GM18873 (cell line): Measurements from ENCODE around the gene SOHLH1.

ENCODE experiments used
- ATAC-seq: cut with Tn5 transposase; IDR thresholded peaks from one replicate; pipeline ENCODE4 v1.9.1; 2021; ENCODE audit warnings: mild to moderate bottlenecking, moderate library complexity, moderate number of reproducible peaks; ENCODE audit not compliant: unreplicated experiment, low FRiP score

SOHLH1 gene, protein sequence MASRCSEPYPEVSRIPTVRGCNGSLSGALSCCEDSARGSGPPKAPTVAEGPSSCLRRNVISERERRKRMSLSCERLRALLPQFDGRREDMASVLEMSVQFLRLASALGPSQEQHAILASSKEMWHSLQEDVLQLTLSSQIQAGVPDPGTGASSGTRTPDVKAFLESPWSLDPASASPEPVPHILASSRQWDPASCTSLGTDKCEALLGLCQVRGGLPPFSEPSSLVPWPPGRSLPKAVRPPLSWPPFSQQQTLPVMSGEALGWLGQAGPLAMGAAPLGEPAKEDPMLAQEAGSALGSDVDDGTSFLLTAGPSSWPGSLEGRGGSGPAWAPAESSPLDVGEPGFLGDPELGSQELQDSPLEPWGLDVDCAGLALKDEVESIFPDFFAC

DNA sequence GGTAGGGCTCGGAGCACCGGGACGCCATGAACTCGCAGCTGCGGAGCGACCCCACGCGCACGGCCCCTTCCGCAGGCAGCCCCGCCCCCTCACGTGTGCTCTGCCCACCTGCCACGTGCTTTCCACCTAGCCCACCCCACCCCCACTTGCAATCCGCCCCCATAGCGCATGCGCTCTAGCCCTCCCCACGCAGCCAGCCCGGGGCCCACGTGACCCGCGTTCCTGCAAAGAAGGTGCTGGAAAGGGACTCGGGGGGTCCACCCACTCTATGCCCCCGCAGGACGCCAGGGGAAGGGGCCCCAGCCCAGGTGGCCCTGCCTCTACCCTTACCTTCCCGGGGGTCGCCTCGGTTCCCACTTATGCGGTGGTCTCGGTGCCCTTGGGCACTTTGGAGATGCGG, at the start of gene SOHLH1:
TSS of gene SOHLH1 (minus strand) at position 42 of the 400 bp plus-strand sequence. CDS start at position 28, 14 bp downstream.
- ATAC-seq = no peak

DNA sequence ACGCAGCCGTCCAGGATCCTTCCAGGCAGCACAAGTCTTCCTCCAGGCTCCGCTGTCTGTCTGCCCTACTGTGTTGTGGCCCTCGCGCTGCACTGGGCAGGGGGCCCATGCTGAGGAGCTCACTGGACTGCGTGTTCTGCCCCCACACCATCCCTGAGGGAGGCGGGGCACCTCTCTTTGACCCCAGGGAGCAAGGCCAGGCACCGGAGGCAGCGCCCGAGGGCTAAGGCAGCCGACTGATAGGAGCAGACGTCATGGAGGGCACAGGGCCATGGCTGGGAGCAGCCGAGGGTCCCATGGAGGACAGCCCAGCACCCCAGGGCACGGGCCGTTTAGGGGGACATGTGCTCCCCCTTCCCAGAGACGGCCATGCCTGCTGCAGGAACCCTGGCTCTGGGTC, 49.4 kb upstream of the SOHLH1 start:
- ATAC-seq = no peak

DNA sequence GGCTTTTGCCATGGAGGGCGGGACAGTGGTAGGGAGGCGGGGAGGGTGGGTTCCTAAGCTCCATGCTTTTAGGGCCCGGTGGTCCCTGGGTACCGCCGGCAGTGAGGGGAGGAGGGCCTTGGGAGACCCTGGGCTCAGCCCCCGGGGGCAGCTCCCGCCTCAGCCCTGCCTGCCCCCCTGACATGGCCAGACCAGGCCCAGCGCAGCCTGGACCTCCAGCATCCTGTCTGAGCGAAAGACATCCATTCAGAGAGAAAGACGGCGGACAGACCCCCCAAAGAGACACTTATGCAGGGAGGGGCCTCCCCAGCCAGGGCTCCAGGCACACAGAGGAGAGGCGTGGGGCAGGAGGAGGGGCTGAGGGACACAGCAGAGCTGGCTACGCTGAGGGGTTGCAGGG, 48.0 kb upstream of the SOHLH1 start:
- ATAC-seq = no peak

DNA sequence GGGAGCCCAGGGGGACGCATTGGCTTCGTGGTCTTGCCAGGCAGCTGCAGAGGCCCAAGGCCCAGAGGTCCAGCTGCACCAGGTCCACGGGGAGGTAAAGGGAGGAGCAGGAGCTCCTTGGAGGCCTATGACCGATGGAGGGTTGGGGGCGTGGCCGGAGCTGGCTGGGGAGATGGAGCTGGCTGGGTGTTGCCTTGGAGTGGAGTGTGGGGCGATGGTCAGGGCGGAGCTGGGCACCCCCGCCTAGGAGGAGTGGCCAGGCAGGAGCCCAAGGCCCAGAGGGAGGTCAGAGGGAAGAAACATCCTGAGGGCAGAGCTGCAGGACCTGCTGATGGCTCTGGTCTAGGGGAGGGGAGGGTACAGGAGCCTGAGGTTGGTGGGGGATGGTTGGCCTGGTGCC, 47.3 kb upstream of the SOHLH1 start:
- ATAC-seq = no peak

DNA sequence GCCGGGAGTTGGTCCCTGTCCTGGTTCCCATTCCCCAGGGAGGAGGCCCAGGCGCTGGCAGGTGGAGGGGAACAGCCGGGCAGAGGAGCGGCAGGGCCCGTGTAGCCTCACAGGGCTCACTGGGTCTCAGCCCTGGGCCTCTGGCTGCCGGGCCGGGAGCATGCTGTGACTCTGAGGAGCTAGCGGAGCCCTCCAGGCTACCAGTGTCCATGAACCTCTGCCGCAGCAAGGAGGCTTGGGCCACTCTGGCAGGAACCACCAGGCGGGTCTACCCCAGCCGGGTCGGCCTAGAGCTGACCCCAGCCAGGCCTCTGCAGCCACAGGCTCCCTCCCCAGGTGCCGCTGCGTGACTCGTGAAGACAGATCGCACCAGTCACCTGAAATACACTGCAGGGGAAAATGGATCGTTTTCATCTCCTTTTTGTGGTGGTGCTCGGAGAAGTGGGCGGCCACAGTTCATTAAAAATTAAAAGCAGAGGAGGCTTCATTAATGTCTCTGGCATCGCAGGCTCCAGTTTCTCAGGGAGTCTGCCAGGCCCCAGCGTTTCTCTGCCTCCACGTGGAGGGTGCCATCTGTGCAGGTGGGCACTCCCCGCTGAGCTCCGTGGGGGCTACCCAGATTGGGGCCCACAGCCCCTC, 46.5 kb upstream of the SOHLH1 start:
- no peak for ATAC-seq

DNA sequence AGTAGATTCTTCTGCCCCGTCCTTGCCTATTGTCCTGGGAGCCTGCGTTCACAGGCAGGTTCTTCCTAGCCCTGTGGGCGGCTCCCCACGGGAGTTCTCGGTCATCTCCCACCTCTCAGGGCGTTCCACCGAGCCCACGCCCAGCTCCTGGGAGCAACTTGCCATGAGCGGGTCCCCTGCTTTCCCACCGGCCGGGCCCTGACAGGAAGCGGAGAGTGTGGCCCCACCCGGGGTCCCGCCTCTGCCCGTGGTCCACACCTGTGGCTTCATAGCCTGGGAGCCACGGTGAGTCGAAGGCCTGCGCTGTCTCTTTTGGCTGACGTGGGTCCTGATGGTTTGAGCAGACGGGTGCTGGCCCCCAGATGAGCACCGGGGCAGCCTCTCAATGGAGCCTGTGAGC, 45.9 kb upstream of the SOHLH1 start:
- no peak for ATAC-seq

DNA sequence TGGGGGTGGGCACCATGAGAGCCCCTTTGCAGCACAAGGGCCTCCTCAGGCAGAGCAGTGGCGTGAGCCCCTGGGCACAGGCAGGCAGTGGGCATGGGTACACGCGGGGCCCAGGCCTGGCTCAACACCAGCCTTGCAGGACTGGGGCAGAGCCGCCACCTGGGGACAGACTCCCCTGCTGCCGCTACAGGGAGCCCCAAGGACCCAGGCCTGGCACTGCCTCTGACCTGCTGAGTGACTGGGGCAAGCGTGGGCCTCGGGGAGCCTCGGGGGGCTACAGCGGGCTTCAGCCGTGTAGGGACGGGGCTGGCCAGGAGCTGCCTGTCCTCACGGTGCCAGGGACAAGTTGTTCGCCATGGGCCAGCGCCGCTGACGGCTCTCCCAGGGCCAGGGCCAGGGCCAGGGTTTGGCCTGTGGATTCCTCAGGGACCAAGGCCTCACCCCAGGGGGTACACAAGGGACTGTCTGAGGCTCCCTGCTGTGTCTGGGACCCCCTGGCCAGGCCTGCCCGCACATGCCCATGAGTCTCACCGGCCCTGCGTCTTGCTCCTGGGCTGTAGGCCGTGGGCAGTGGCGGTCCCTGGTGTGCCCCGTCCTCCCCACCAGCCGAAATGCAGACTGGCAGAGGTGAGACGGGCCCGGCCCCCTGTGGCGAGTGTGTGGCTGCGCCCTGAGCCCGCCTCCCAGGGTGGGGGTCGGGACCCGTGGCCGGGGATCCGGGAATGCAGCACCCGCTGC, 45.2 kb upstream of the SOHLH1 start:
- no peak for ATAC-seq

DNA sequence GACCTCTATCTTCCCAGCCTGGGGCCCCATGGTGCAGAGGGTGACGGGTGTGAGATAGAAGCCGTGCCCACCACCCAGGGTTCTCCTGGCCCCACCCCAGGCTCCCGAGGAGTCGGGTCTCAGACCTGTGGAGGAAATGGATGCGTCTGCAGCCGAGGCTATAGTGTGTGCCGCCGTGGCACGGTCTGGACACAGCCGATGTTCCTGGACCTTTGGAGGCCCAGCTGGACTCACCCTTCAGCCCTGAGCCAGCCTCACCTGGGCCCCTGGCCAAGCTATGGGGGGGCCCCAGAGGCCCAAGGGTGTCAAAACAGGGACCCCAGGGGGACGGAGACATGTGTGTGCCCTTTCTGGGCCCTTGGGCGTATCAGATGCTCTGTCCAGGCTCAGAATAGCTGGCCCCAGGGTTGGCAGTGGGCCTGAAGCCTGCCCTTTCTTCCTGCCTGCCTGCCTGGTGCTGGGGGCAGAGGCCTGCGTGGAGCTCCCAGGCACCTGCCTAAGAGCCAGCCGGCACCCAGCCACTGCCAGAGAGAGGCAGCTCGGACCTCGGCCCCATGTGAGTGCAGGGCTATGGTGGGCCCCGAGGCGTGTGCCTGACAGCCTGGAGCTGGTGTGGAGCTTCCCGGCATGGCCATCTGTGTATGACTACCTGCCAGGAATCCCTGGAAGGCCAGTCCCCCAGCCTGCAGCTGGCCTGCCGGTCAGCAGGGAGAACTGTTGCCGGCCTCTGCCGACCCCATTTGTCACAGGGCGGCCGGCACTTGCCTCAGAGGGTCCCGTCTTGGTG, 44.5 kb upstream of the SOHLH1 start:
- no peak for ATAC-seq

DNA sequence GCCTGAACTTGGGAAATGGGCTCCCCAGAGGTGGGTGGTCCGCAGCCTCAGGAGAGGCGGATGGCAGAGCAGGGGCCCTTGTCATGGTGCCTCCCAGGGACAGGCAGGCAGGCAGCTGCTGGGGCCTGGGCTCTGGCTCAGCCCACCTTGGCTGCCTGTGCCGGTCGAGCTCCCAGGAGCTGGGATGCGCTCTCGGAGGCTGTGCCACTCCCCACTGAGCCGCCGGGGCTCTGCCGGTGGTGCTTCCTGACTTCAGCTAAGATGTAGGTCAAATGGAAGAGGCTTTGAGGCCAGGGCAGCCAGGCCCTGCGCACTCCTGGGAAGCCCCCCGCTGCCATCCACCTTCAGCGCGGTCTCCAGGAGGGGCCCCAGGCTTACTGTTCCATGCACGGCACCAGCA, 43.7 kb upstream of the SOHLH1 start:
- ATAC-seq = no peak

DNA sequence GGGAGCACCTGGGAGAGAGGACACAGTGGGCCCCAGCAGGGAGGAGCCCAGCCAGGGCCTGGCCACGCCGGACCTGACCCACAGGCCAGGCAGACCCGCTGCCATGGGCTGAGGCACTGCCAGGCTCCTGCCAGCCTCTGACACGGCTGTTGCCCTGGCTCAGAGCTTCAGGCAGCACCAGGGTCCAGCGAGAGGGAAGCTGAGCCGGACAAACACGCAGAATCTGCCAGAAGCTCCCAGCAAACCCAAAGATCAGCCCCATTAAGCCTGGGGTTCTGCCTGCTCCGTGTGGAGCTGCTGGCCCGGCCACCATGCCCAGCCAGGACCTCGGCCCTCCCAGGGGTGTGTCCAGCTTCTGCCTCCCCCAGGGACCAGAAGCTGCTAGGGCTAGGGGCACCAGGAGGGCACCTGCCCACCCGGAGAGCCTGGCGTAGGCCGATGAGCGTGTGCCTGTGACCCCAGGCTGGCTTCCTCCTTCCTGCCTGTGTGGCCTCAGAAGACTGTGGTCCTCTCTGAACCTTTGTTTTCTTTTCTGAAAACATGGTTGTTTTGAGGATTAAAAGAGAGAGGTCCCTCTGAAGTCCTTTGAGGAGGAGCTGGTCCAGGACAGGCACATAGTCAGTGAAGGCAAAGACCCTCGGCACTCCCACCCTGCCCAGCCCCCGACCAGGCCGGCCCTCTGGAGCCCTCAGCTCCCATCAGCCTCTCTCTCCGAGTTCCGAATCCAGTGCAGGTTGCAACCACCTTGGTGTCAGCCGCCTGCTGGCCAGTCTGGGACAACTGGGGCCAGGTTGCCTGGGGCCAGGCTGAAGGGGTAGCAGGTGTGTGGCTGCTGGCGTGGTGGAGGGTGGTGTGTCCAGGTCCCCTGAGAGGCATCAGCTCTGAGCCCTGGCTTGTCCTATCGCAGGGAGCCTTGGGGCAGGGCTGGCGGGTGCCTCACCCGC, 42.3 kb upstream of the SOHLH1 start:
- ATAC-seq = no peak

DNA sequence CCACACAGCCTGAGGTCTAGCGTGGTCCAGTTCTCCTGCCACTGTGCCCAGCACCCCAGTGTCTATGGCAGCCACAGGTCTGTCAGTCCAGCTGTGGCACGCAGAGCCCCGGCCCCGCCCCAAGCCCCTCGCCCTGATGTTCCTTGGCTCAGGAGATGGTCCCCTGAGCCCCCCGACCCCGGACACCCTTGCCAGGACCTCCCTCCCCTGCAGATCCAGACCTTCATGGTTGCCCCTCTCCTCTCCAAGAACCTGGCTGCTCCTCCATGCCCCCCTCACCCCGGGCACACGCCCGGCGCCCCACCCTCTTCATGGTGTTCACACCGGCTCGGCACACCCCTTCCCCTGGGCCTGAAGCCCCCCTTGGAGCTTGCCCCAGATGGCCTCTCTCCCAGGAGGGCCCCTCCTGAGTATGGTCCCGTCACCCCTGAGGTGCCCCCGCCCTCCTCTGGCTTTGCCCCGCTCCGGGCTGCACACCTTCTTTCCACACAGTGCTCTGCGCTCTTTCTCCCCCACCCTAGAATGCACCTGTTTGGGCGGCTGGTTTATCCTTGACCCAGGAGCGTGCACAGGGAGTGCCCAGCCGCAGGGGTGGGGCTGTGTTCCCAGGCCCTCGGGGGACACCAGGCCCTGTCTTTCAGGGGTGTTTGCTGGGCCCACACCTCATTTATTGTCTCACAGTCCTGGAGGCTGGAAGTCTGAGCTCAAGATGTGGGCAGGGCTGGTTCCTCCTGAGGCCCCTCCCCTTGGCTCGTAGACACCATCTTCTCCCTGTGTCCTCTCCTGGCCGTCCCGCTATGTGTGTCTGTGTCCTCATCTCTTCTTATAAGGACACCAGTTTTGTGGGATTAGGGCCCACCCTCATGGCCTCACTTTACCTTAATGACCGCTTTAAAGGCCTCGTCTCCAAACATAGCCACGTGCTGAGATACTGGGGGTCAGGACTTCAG, 40.3 kb upstream of the SOHLH1 start:
- ATAC-seq = no peak

DNA sequence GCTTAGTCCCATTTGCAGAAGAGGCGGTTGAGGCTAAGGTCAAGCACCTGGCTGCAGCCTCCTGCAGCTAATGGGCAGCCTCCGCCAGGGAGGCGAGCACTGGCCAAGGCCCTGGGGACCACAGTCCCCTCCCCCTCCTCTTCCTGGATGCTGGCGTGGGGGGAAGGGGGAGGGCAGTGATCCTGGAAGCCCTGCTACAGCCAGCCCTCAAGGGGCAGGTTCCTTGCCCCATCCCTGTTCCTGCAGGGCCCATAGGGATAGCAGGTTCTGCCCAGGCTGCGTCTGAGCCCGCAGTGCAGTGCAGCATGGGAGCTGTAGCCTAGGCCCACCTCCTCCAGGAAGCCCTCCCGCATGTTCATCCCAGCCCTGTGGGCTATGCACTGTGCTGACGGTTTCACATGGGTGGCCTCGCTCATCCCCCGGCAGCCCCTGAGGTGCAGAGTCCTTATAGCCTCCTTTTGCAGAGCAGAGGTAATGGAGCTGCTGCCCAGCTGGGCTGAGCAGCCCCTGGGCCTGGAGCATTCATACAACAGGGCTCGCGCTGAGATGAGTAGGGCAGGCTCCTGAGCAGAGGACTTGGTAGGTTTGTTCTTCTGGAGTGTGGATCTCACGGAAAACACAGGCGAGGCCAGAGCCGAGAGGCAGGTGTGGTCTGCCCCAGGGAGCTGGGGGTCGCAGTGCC, 38.7 kb upstream of the SOHLH1 start:
- no peak for ATAC-seq

DNA sequence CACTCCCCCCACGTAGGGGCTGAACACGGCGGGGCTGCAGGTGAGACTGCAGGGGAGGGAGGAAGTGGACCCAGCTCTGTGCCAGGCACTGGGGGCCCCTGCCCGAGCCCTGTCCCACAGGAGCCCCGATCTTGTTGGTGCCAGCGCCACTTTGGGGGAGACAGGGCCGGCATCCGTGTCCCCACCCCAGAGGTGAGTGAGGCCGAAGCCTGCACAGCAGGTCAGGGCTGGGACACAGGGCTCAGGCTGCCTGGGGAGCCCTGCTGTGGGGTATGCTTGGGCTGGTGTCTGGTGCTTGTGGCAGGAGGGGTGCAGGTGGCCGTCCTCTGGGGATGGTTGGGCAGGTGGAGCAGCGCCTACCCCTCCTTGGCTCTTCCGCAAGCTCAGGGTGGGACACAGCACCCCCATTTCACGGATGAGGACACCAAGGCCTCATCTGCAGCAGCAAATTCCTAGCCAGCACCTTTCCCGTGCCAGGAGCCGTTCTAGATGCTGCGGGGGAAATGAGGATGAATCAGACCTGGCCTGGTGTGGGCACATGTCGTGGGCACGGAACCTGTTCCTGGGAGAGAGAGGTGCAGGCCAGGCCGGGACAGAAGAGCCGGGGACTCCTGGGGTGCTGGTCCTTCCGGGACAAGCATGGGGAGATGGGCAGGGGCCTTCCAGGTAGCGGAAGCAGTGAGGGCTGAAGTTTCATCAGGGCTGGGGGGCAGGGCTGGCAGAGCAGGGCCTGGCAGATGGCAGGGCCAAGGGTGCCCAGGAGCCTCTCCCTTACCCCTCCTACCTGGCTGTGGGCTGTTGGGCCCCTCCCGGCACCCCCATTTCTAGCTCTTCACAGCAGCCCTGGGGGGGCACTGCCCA, 37.9 kb upstream of the SOHLH1 start:
- ATAC-seq = no peak

DNA sequence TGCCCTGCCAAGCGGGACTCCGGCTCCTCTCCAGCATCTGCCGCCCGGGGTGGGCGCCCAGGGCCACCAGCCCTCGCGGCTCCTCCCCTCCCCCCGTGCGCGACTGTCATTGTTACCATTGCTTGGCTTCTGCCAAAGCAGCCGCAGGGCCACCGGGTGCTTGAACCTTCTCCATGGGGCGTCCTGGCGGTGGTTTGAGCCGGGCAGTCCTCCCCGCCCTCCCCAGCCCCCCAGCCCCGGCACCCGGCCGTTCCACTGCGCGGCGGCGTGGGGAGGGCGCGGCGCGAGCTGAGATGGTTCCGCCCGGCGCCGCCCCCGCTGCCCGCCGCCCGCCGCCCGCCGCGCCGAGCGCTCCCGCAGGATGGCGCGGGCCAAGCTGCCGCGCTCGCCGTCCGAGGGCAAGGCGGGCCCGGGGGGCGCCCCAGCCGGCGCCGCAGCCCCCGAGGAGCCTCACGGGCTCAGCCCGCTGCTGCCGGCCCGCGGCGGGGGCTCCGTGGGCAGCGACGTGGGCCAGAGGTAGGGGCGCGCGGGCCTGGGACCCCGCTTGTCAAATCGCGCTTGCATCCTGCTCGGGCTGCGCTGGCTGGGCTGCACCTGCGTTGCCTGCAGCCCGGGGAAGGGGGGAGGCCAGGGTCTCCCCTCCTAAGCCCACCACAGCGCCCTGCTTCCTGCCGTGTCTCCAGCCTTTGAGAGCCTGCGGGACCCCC, 37.1 kb upstream of the SOHLH1 start:
- no peak for ATAC-seq

DNA sequence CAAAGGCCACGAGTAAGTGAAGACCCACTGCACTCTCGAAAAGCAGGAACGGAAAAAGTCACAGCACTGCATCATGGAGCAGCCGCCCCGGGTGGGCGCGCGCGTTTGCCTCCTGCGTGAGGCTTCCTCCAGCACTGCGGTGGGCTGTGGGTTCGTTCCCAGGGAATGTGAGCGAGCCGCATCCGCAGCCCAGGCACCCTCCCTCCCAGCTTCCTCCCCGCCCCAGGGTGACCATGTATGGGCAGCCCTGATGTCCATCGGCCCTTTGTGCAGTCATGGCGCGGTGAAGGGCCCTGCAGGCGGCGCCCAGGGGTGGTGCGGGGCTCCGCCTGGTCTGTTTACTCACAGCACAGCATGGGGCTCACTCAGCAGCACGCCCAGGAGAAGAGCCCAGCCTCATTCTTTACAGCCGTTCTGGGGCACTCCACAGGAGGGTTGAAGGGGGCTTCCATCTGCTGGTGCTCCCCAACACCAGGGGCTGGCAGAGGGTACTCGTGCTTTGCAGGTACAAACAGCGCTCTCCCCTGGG, 35.4 kb upstream of the SOHLH1 start:
- no peak for ATAC-seq

DNA sequence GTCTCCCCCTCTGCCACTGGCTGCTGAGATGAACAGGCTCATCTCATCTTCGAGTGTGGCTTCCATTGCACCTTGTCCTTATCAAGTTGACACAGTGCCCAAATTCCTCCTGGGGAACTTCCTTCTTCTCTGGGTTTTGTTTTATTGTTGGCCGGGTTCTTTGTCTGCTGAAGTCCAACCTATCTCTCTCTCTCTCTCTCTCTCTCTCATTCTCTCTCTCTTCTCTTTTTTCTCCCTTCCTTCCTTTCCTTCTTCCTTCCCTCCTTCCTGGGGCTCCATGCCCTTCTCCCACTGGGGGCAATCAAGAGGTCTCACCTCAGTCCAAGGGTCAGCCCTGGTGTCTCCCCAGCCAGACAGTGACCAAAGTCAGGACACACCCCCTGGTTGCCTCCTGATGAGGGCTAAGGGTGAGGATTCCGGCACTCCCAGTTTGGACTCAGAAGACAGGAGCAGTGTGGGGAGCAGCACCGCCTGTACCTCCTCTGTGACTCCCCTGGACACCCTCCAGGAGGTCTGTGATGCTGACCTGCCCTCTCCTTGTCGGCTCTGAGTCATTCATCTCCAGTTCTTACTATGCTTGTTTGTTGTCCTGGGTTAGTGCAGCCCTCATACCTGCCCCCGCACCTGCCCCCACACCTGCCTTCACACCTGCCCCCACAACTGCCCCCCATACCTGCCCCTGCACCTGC, 33.4 kb upstream of the SOHLH1 start:
- ATAC-seq = no peak
